T-cell (primary cell): ENCODE measurements around the gene GPRIN1. TPM values are rescaled to one million over a fixed set of nuclear protein-coding genes. Genes with fewer than 3 reads are reported as not detected.
A peak's percentile ranks its signal among the peaks of the same experiment; 100 is the strongest.
"Not testable (repeated sequence)": the region's sequence is repeated elsewhere in the genome, so short reads cannot be mapped to it uniquely, and the experiment has no call there.

Source experiments
- ATAC-seq, 4 experiments: fragments of 200-7000 bp in 3 of 4; fragments of 150-1000 bp in 1 of 4; cut with Tn5 transposase; replicated peaks in 1 of 4; 1 replicate in 3 of 4; 2 replicates in 1 of 4; pipeline ENCODE4 v1.10.0; 2021; ENCODE audit warnings: moderate library complexity in 3 of 4, mild to moderate bottlenecking in 2 of 4, moderate number of reproducible peaks in 1 of 4
- CTCF ChIA-PET, 2 donors: fragments of 300-600 bp; sonication (Branson Sonifier 250); formaldehyde crosslinking; loops; one replicate each; lab custom pipeline; 2022; ENCODE audit warnings: antibody characterized with exemption in 2 of 2; lab: Charles Lee
- POLR2A ChIA-PET, 2 donors: fragments of 300-600 bp; sonication (Branson Sonifier 250); formaldehyde crosslinking; loops; one replicate each; lab custom pipeline; 2022; ENCODE audit warnings: antibody characterized with exemption in 2 of 2; lab: Charles Lee
- DNase-seq, 35 experiments: peaks; one replicate each; pipeline versions ENCODE4 v3.0.0 to v3.0.0-alpha.2; 2013 to 2023
- H3K27ac ChIP-seq: one replicate; pipeline ENCODE4 v1.5.1; 2013; ENCODE audit warnings: low read length
- H3K27me3 ChIP-seq, 2 experiments: replicated peaks in 1 of 2; 1 replicate in 1 of 2; 2 replicates in 1 of 2; pipeline versions ENCODE4 v1.6.1 to v1.7.0; 2013; ENCODE audit warnings: low read length in 1 of 2, mixed read lengths in 1 of 2; ENCODE audit not compliant: control insufficient read depth in 2 of 2, insufficient read depth in 2 of 2; ENCODE audit errors: extremely low read depth in 1 of 2
- H3K36me3 ChIP-seq, 2 donors: 1 replicate in 1 of 2; 2 replicates in 1 of 2; pipeline versions ENCODE4 v1.6.1 to v1.7.0; 2013; ENCODE audit warnings: low read length in 1 of 2; ENCODE audit not compliant: control insufficient read depth in 2 of 2, insufficient read depth in 1 of 2; ENCODE audit errors: extremely low read depth in 1 of 2
- H3K4me1 ChIP-seq, 2 experiments: 1 replicate in 1 of 2; 2 replicates in 1 of 2; pipeline versions ENCODE4 v1.6.1 to v1.7.0; 2013; ENCODE audit warnings: low read length in 2 of 2, mixed read lengths in 1 of 2; ENCODE audit not compliant: insufficient read depth in 2 of 2, control insufficient read depth in 1 of 2; ENCODE audit errors: extremely low read depth in 1 of 2
- H3K4me3 ChIP-seq, 2 donors: 1 replicate in 1 of 2; 2 replicates in 1 of 2; pipeline versions ENCODE4 v1.5.1 to v1.7.0; 2013; ENCODE audit warnings: mild to moderate bottlenecking in 2 of 2, low read length in 1 of 2, moderate library complexity in 1 of 2; ENCODE audit not compliant: control insufficient read depth in 1 of 2; ENCODE audit errors: extremely low read depth in 1 of 2
- H3K9me3 ChIP-seq: 2 replicates; pipeline ENCODE4 v1.7.0; 2013
- H3K27ac Mint-ChIP-seq, 2 donors: one replicate each; pipeline ENCODE4 v1.8.0; 2020 to 2021; ENCODE audit warnings: mild to moderate bottlenecking in 2 of 2, mixed read lengths in 2 of 2
- H3K27me3 Mint-ChIP-seq, 2 donors: one replicate each; pipeline ENCODE4 v1.8.0; 2021 to 2022; ENCODE audit warnings: mixed read lengths in 2 of 2
- H3K36me3 Mint-ChIP-seq: one replicate; pipeline ENCODE4 v1.8.0; 2021; ENCODE audit warnings: mixed read lengths
- H3K4me1 Mint-ChIP-seq, 3 donors: one replicate each; pipeline ENCODE4 v1.8.0; 2020 to 2022; ENCODE audit warnings: mixed read lengths in 3 of 3, mild to moderate bottlenecking in 1 of 3
- H3K4me3 Mint-ChIP-seq, 3 donors: one replicate each; pipeline ENCODE4 v1.8.0; 2020 to 2022; ENCODE audit warnings: mild to moderate bottlenecking in 3 of 3, mixed read lengths in 3 of 3, moderate library complexity in 3 of 3
- H3K9me3 Mint-ChIP-seq, 3 donors: one replicate each; pipeline ENCODE4 v1.8.0; 2020 to 2022; ENCODE audit warnings: mixed read lengths in 3 of 3
- WGBS: methylation state at CpG from one replicate; pipeline ENCODE4 v1.1.5; 2013; ENCODE audit warnings: missing lambda C conversion rate; ENCODE audit not compliant: insufficient coverage; 5-methylcytosine and 5-hydroxymethylcytosine counted together
- total RNA-seq, 35 experiments: library from RNA in 6 of 35; stranded (reverse) in 6 of 35; fragments of 120-200 nt in 1 of 35; gene quantifications; one replicate each; pipeline versions ENCODE4 v1.2.1 to v1.2.4 and lab custom pipeline; 2013 to 2026

The GPRIN1 gene
- total RNA-seq, 5 donors from 2014 or later (not counting 1 experiment from before 2014, with no cell fraction given), result 0.33 to 1.2 (median 0.64) TPM

- CTCF ChIA-PET, result interaction anchor here in 1 of 2 donors (0.7 kb wide), 1 partner anchor 21 kb away, joined by 5 read pairs; the partner anchor contains the start of gene RNF44
- DNase-seq (no peak), ATAC-seq (no peak)
- no peak overlapping the region for H3K4me3 ChIP-seq
- WGBS, result 100% methylated on average over 9 of the region's 13 CpGs
- H3K9me3 Mint-ChIP-seq, result no peaks in the 10 kb centered on the region
- H3K4me3 Mint-ChIP-seq, result no peak overlapping the region
- no peak overlapping the region for H3K27ac Mint-ChIP-seq
- peaks cover 0 to 51% of the 10 kb centered on the region in 2 experiments for H3K4me1 ChIP-seq
- H3K27me3 ChIP-seq, result peaks cover 0 to 6% of the 10 kb centered on the region in 2 experiments
- no peak overlapping the region for H3K27ac ChIP-seq
- H3K36me3 ChIP-seq, result no peaks in the 10 kb centered on the region
- POLR2A ChIA-PET, result interaction anchor here (0.6 to 0.7 kb wide), 3 partner anchors 10 to 1599 kb away, joined by 3 to 6 read pairs (median 5); no protein-coding TSS in a partner anchor
- peaks cover 54 to 67% (median 66%) of the 10 kb centered on the region in 3 donors for H3K4me1 Mint-ChIP-seq
- no peaks in the 10 kb centered on the region for H3K9me3 ChIP-seq
- H3K36me3 Mint-ChIP-seq, result no peaks in the 10 kb centered on the region
- H3K27me3 Mint-ChIP-seq, result peaks cover 0 to 5% of the 10 kb centered on the region in 2 donors
Observed at GRCh38 chr5:176557846-176558245, 52.1 kb downstream of the GPRIN1 start.

GRCh38 chr5:176553260-176554085, 56.5 kb downstream of the GPRIN1 start:
- Histone ChIP-seq H3K4me1 (peaks cover 0 to 73% of the 10 kb centered on the region in 2 experiments), H3K9me3 (no peaks in the 10 kb centered on the region), H3K36me3 (no peaks in the 10 kb centered on the region), H3K27ac (no peak overlapping the region), H3K27me3 (no peaks in the 10 kb centered on the region), H3K4me3 (no peak overlapping the region)
- H3K4me3 Mint-ChIP-seq, result peak overlapping the region in 1 of 3 donors; percentile 40
- H3K4me1 Mint-ChIP-seq, result peaks cover 53 to 67% (median 57%) of the 10 kb centered on the region in 3 donors
- H3K27me3 Mint-ChIP-seq, result no peaks in the 10 kb centered on the region
- no peaks in the 10 kb centered on the region for H3K9me3 Mint-ChIP-seq
- H3K27ac Mint-ChIP-seq, result peak overlapping the region; percentile 66 to 89
- ATAC-seq (peak in 1 of 4 experiments; percentile 10), DNase-seq (no peak)
- ChIA-PET POLR2A (no interaction called here), CTCF (interaction anchor here in 1 of 2 donors (1.9 kb wide), 1 partner anchor 20 kb away, joined by 7 read pairs; no protein-coding TSS in a partner anchor)
- no peaks in the 10 kb centered on the region for H3K36me3 Mint-ChIP-seq
- WGBS, result 81% methylated on average over 13 of the region's 18 CpGs

DNA sequence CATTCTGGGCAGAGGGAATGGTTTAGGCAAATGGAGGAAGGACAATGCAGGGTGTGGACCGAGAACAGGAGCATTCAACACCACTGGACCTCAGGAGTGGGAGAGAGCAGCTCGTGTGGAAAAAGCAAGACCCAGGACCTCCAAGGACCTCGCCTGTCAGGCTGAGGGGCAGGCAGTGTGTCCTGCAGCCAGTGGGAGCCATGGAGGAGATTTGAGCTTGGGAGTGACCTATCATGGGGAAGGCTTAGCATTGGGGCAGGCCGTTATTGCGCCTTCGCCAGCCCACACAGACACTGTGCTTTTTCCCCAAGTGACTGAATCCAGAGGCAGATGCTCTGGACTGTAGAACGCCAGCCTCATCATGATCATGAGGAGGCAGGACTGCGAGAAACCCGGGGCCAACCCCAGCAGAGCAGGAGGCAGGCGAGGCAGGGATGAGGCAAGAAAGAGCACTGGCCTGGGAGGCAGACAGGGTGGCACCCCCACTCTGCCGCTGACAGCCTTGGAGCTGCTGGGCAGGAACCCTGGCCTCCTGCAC, 57.6 kb downstream of the GPRIN1 start:
- H3K36me3 Mint-ChIP-seq, result no peaks in the 10 kb centered on the region
- WGBS, result 87% methylated on average over 11 of the region's 11 CpGs
- Histone ChIP-seq H3K36me3 (no peaks in the 10 kb centered on the region), H3K4me3 (no peak overlapping the region), H3K9me3 (no peaks in the 10 kb centered on the region), H3K27me3 (no peaks in the 10 kb centered on the region), H3K4me1 (peaks cover 0 to 81% of the 10 kb centered on the region in 2 experiments), H3K27ac (no peak overlapping the region)
- DNase-seq, result no peak
- H3K27me3 Mint-ChIP-seq, result no peaks in the 10 kb centered on the region
- ChIA-PET CTCF (interaction anchor here in 1 of 2 donors (0.6 kb wide), 1 partner anchor 150 kb away, joined by 4 read pairs; no protein-coding TSS in a partner anchor), POLR2A (no interaction called here)
- no peaks in the 10 kb centered on the region for H3K9me3 Mint-ChIP-seq
- ATAC-seq, result no peak
- H3K4me3 Mint-ChIP-seq, result no peak overlapping the region
- H3K4me1 Mint-ChIP-seq, result peaks cover 62 to 76% (median 65%) of the 10 kb centered on the region in 3 donors
- peak overlapping the region; percentile 66 to 76 for H3K27ac Mint-ChIP-seq

DNA sequence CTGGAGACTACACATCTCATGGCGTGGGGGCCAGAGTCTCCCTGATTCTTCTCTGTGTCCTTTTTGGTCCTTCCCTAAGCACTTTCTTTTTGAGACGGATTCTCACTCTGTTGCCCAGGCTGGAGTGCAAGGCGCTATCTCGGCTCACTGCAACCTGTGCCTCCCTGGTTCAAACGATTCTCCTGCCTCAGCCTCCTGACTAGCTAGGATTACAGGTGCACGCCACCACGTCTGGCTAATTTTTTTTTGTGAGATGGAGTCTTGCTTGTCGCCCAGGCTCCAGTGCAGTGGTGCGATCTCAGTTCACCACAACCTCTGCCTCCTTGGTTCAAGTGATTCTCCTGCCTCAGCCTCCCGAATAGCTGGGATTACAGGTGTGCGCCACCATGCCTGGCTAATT, 59.0 kb downstream of the GPRIN1 start:
- Mint-ChIP-seq H3K27ac (peak overlapping the region; percentile 71 to 85), H3K4me1 (peaks cover 54 to 74% (median 65%) of the 10 kb centered on the region in 3 donors), H3K4me3 (peak overlapping the region; percentile 44 to 59 (median 47))
- CTCF ChIA-PET, H3K27ac ChIP-seq, H3K9me3 Mint-ChIP-seq, DNase-seq, H3K27me3 Mint-ChIP-seq, H3K9me3 ChIP-seq, H3K27me3 ChIP-seq, H3K36me3 Mint-ChIP-seq, POLR2A ChIA-PET, H3K36me3 ChIP-seq, ATAC-seq: not testable (repeated sequence)
- H3K4me3 ChIP-seq, result peak overlapping the region in 1 of 2 donors; percentile 2
- 79% methylated on average over 8 of the region's 11 CpGs for WGBS
- peaks cover 0 to 75% of the 10 kb centered on the region in 2 experiments for H3K4me1 ChIP-seq

- Mint-ChIP-seq H3K27me3 (no peaks in the 10 kb centered on the region), H3K4me3 (peak overlapping the region; percentile 44 to 59 (median 53)), H3K4me1 (peaks cover 48 to 74% (median 63%) of the 10 kb centered on the region in 3 donors), H3K9me3 (no peaks in the 10 kb centered on the region), H3K36me3 (no peaks in the 10 kb centered on the region), H3K27ac (peak overlapping the region; percentile 71 to 85)
- DNase-seq (no peak), ATAC-seq (peak in 3 of 4 experiments; percentile 11 to 34 (median 14))
- H3K9me3 ChIP-seq, result no peaks in the 10 kb centered on the region
- WGBS, result 60% methylated on average over 13 of the region's 16 CpGs
- peak overlapping the region; percentile 16 for H3K27ac ChIP-seq
- peaks cover 0 to 75% of the 10 kb centered on the region in 2 experiments for H3K4me1 ChIP-seq
- ChIA-PET CTCF (no interaction called here), POLR2A (no interaction called here)
- no peaks in the 10 kb centered on the region for H3K36me3 ChIP-seq
- H3K27me3 ChIP-seq, result no peaks in the 10 kb centered on the region
- H3K4me3 ChIP-seq, result peak overlapping the region in 1 of 2 donors; percentile 2
Observed at GRCh38 chr5:176550275-176550831, 59.6 kb downstream of the GPRIN1 start.

- Mint-ChIP-seq H3K27ac (peak overlapping the region; percentile 71 to 73), H3K4me1 (peaks cover 47 to 74% (median 63%) of the 10 kb centered on the region in 3 donors), H3K9me3 (no peaks in the 10 kb centered on the region), H3K4me3 (no peak overlapping the region), H3K27me3 (no peaks in the 10 kb centered on the region), H3K36me3 (no peaks in the 10 kb centered on the region)
- POLR2A ChIA-PET, result no interaction called here
- Histone ChIP-seq H3K4me1 (peaks cover 0 to 75% of the 10 kb centered on the region in 2 experiments), H3K4me3 (no peak overlapping the region), H3K27me3 (no peaks in the 10 kb centered on the region), H3K36me3 (no peaks in the 10 kb centered on the region), H3K9me3 (no peaks in the 10 kb centered on the region), H3K27ac (peak overlapping the region; percentile 16)
- CTCF ChIA-PET, result interaction anchor here in 1 of 2 donors (0.6 kb wide), 1 partner anchor 21 kb away, joined by 5 read pairs; no protein-coding TSS in a partner anchor
- ATAC-seq (peak in 1 of 4 experiments; percentile 3), DNase-seq (no peak)
- WGBS, result 91% methylated on average over 6 of the region's 7 CpGs
Observed at GRCh38 chr5:176549871-176550270, 60.1 kb downstream of the GPRIN1 start.
